Trophoblast cell (in vitro differentiated cells and primary cell): Measurements from ENCODE around the gene CDC14C.
A peak's percentile ranks its signal among the peaks of the same experiment; 100 is the strongest.

Source experiments
- DNase-seq, 2 donors: peaks; one replicate each; pipeline ENCODE4 v3.0.0-alpha.2; 2016
- H2AFZ ChIP-seq: 2 replicates; pipeline ENCODE4 v1.6.1; 2013; ENCODE audit warnings: low read length, moderate library complexity, mild to moderate bottlenecking; ENCODE audit not compliant: insufficient read depth, poor library complexity
- H2AK5ac ChIP-seq: 2 replicates; pipeline ENCODE4 v1.6.1; 2013; ENCODE audit warnings: mild to moderate bottlenecking, low read length
- H2BK120ac ChIP-seq: 2 replicates; pipeline ENCODE4 v1.6.1; 2013; ENCODE audit warnings: low read length, mild to moderate bottlenecking, moderate library complexity; ENCODE audit not compliant: insufficient read depth, poor library complexity
- H2BK12ac ChIP-seq: 2 replicates; pipeline ENCODE4 v1.6.1; 2013; ENCODE audit warnings: mild to moderate bottlenecking, low read length, moderate library complexity
- H2BK5ac ChIP-seq: 2 replicates; pipeline ENCODE4 v1.6.1; 2013; ENCODE audit warnings: low read length, low read depth, moderate library complexity, mild to moderate bottlenecking; ENCODE audit not compliant: poor library complexity
- H3K14ac ChIP-seq: 2 replicates; pipeline ENCODE4 v1.6.1; 2013; ENCODE audit warnings: mild to moderate bottlenecking, low read length
- H3K18ac ChIP-seq: 2 replicates; pipeline ENCODE4 v1.6.1; 2013; ENCODE audit warnings: mild to moderate bottlenecking, low read length
- H3K23ac ChIP-seq: 2 replicates; pipeline ENCODE4 v1.6.1; 2013; ENCODE audit warnings: low read length
- H3K27ac ChIP-seq: 2 replicates; pipeline ENCODE4 v1.5.1; 2013; ENCODE audit warnings: low read depth, mild to moderate bottlenecking, inconsistent platforms, low read length, moderate library complexity
- H3K27me3 ChIP-seq: 2 replicates; pipeline ENCODE4 v1.6.1; 2013; ENCODE audit warnings: inconsistent platforms, mild to moderate bottlenecking, low read length, moderate library complexity; ENCODE audit not compliant: insufficient read depth
- H3K36me3 ChIP-seq, 2 experiments: 1 replicate in 1 of 2; 2 replicates in 1 of 2; pipeline ENCODE4 v1.6.1; 2013; ENCODE audit warnings: low read length in 2 of 2, mild to moderate bottlenecking in 2 of 2, moderate library complexity in 1 of 2; ENCODE audit not compliant: insufficient read depth in 2 of 2, control insufficient read depth in 1 of 2
- H3K4ac ChIP-seq: 2 replicates; pipeline ENCODE4 v1.6.1; 2013; ENCODE audit warnings: low read depth, mild to moderate bottlenecking, low read length, moderate library complexity
- H3K4me1 ChIP-seq, 2 experiments: 1 replicate in 1 of 2; 2 replicates in 1 of 2; pipeline ENCODE4 v1.6.1; 2013; ENCODE audit warnings: low read length in 2 of 2, mild to moderate bottlenecking in 2 of 2, moderate library complexity in 1 of 2; ENCODE audit not compliant: insufficient read depth in 2 of 2, control insufficient read depth in 1 of 2
- H3K4me2 ChIP-seq: 2 replicates; pipeline ENCODE4 v1.6.1; 2013; ENCODE audit warnings: inconsistent platforms, mild to moderate bottlenecking, low read length, moderate library complexity
- H3K4me3 ChIP-seq: 2 replicates; pipeline ENCODE4 v1.5.1; 2013; ENCODE audit warnings: mild to moderate bottlenecking, low read depth, low read length, inconsistent platforms
- H3K79me1 ChIP-seq: one replicate; pipeline ENCODE4 v1.6.1; 2013; ENCODE audit warnings: low read length
- H3K79me2 ChIP-seq: 2 replicates; pipeline ENCODE4 v1.6.1; 2013; ENCODE audit warnings: low read length, mild to moderate bottlenecking; ENCODE audit not compliant: control insufficient read depth, insufficient read depth, poor library complexity
- H3K9ac ChIP-seq: 2 replicates; pipeline ENCODE4 v1.6.1; 2013; ENCODE audit warnings: mild to moderate bottlenecking, low read length
- H3K9me3 ChIP-seq: 2 replicates; pipeline ENCODE4 v1.6.1; 2013; ENCODE audit warnings: low read depth, mild to moderate bottlenecking, control low read depth, inconsistent platforms, low read length; ENCODE audit not compliant: insufficient read depth
- H4K12ac ChIP-seq: 2 replicates; pipeline ENCODE4 v1.6.1; 2013; ENCODE audit warnings: low read depth, mild to moderate bottlenecking, low read length, moderate library complexity
- H4K8ac ChIP-seq: 2 replicates; pipeline ENCODE4 v1.6.1; 2013; ENCODE audit warnings: low read depth, mild to moderate bottlenecking, low read length, moderate library complexity
- H4K91ac ChIP-seq: one replicate; pipeline ENCODE4 v1.6.1; 2013; ENCODE audit warnings: low read depth, mild to moderate bottlenecking, low read length, moderate library complexity
- WGBS: extraction: QIAGEN DNeasy Blood & Tissue Kit; methylation state at CpG from one replicate; pipeline ENCODE4 v1.1.7; 2013; ENCODE audit warnings: missing lambda C conversion rate; ENCODE audit not compliant: insufficient read length, insufficient coverage; ENCODE audit errors: extremely low coverage; 5-methylcytosine and 5-hydroxymethylcytosine counted together

The CDC14C gene

DNA sequence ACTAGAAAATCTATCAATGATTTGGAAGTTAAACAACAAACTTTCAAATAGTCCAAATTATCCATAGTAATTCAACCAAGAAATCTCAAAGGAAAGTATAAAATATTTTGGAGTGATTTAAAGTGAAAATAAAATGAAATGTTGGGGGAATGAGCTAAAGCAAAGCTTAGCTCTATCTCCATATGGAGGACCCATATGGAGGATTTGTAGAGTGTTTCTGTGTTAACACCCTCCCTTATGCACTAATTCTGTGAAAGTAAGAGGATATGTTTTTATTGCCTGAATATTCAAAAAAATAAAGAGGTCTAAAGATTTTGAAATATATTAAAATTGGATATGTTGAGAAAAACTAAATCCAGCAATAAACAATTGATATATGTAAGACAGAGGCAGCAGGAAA lies 31.6 kb downstream of the CDC14C start:
- H3K4me2 ChIP-seq, result no peak overlapping the region
- no peak overlapping the region for H3K23ac ChIP-seq
- no peaks in the 10 kb centered on the region for H3K79me2 ChIP-seq
- no peak overlapping the region for H3K14ac ChIP-seq
- no peak overlapping the region for H3K4ac ChIP-seq
- H3K27ac ChIP-seq, result no peak overlapping the region
- no peak overlapping the region for H3K9ac ChIP-seq
- H2BK5ac ChIP-seq, result no peak overlapping the region
- no peak overlapping the region for H2AFZ ChIP-seq
- H3K9me3 ChIP-seq, result no peaks in the 10 kb centered on the region
- no peak overlapping the region for H2BK120ac ChIP-seq
- no peaks in the 10 kb centered on the region for H3K79me1 ChIP-seq
- no peak overlapping the region for H4K91ac ChIP-seq
- H4K8ac ChIP-seq, result no peak overlapping the region
- no peak overlapping the region for H4K12ac ChIP-seq
- no peak for DNase-seq
- H2BK12ac ChIP-seq, result no peak overlapping the region
- no peak overlapping the region for H3K18ac ChIP-seq
- no peak overlapping the region for H2AK5ac ChIP-seq
- no peak overlapping the region for H3K4me3 ChIP-seq
- H3K4me1 ChIP-seq, result no peaks in the 10 kb centered on the region
- no peaks in the 10 kb centered on the region for H3K27me3 ChIP-seq
- no peaks in the 10 kb centered on the region for H3K36me3 ChIP-seq

DNA sequence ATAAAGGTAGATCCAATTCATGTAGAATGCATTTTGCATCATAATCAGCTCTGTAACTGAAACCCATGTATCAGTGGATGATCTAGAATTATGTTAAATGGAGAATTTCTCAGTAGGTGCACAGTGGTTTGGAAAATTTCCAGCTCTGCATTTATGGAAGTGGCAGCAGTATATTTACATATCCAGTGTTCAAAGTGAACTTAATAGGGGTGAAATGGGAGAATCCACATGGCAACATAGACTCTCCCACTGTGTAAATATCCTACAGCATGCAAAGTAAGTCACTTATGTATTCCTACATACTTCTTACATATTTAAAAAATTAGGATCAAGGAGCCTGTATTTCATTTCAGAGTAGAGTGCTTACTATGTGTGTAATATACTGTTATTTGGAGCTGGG lies 35.3 kb downstream of the CDC14C start:
- Histone ChIP-seq H3K18ac (no peak overlapping the region), H3K4me3 (no peak overlapping the region), H3K9me3 (no peaks in the 10 kb centered on the region), H3K79me1 (no peaks in the 10 kb centered on the region), H2BK12ac (no peak overlapping the region), H3K4me2 (no peak overlapping the region), H3K23ac (no peak overlapping the region), H3K79me2 (no peaks in the 10 kb centered on the region), H2BK120ac (no peak overlapping the region), H2BK5ac (no peak overlapping the region), H2AK5ac (no peak overlapping the region), H3K4ac (no peak overlapping the region), H2AFZ (no peak overlapping the region), H4K8ac (no peak overlapping the region), H3K14ac (no peak overlapping the region), H3K27me3 (no peaks in the 10 kb centered on the region), H3K36me3 (no peaks in the 10 kb centered on the region), H4K12ac (no peak overlapping the region), H3K4me1 (no peaks in the 10 kb centered on the region), H3K27ac (no peak overlapping the region), H3K9ac (no peak overlapping the region), H4K91ac (no peak overlapping the region)
- no peak for DNase-seq

DNA sequence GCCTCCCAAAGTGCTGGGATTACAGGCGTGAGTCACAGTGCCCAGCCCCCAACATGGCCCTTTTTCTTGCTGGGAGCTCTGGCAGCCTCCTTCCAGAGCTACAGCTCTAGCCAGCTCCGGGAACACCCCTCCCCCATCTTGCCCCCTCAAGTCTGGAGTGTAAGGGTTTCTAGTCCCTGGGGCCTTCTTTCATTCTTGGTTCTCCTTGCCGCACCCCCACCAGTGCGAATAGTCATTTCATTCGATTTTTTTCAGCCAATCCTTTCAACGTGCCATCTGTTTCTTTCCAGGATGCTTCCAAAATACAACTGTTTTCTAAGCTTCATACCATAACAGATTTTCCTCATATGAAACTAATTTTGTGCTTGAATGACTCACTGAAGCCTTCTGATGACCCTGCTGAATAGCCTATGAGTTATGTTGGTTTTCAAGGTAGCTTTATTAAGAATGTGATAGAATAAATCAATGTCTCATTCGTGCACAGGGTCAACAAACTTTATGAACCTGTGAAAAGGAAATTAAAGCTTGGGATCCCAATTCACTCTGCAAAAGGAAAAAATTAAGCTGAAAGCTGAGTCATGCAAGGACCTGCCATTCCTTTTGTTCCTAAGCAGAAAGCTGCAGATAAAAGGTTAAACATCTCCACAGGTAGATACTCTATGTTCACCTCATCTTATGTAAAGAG lies 38.6 kb downstream of the CDC14C start:
- Histone ChIP-seq H3K79me1 (no peaks in the 10 kb centered on the region), H2BK5ac (no peak overlapping the region), H3K4me3 (no peak overlapping the region), H3K27ac (no peak overlapping the region), H3K4me1 (no peaks in the 10 kb centered on the region), H3K4me2 (no peak overlapping the region), H2BK12ac (no peak overlapping the region), H4K8ac (no peak overlapping the region), H3K14ac (no peak overlapping the region), H2AFZ (no peak overlapping the region), H3K27me3 (no peaks in the 10 kb centered on the region), H3K4ac (no peak overlapping the region), H3K23ac (no peak overlapping the region), H2AK5ac (no peak overlapping the region), H3K79me2 (no peaks in the 10 kb centered on the region), H3K36me3 (no peaks in the 10 kb centered on the region), H4K12ac (no peak overlapping the region), H3K9ac (no peak overlapping the region), H3K9me3 (no peaks in the 10 kb centered on the region), H3K18ac (no peak overlapping the region), H4K91ac (no peak overlapping the region), H2BK120ac (no peak overlapping the region)
- no peak for DNase-seq
- WGBS, result no CpG with 5 or more reads among the region's 7 CpGs

DNA sequence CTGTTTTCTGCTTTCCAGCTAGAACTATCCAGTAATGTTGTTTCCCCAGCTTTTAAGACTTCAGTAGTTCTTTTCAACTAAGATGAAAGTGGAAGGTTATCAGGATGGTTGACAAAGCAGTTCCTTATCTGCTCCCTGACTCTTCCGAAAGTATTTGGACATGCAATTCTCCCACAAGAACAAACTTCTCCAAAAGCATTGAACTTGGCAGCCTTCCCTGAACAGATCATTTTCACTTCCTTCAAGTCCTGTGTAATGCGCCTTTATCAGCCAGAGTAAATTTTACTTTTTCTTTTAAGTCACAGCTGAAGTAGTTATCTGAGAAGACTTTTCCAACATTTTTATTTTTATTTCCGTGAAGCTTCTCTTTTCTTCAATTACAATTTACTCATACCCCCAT lies 39.7 kb downstream of the CDC14C start:
- no peak overlapping the region for H2BK5ac ChIP-seq
- no peak overlapping the region for H2BK12ac ChIP-seq
- no peak overlapping the region for H3K4ac ChIP-seq
- no peaks in the 10 kb centered on the region for H3K79me1 ChIP-seq
- H3K27me3 ChIP-seq, result no peaks in the 10 kb centered on the region
- no peak overlapping the region for H2AK5ac ChIP-seq
- H4K8ac ChIP-seq, result no peak overlapping the region
- H3K4me1 ChIP-seq, result no peaks in the 10 kb centered on the region
- H3K27ac ChIP-seq, result no peak overlapping the region
- H2AFZ ChIP-seq, result no peak overlapping the region
- H3K4me3 ChIP-seq, result no peak overlapping the region
- H3K4me2 ChIP-seq, result no peak overlapping the region
- H4K91ac ChIP-seq, result no peak overlapping the region
- H3K9ac ChIP-seq, result no peak overlapping the region
- no peaks in the 10 kb centered on the region for H3K36me3 ChIP-seq
- WGBS, result no CpG with 5 or more reads among the region's 3 CpGs
- H3K14ac ChIP-seq, result no peak overlapping the region
- no peak overlapping the region for H4K12ac ChIP-seq
- H3K9me3 ChIP-seq, result no peaks in the 10 kb centered on the region
- H3K79me2 ChIP-seq, result no peaks in the 10 kb centered on the region
- no peak overlapping the region for H3K18ac ChIP-seq
- peak in 1 of 2 donors; percentile 14 for DNase-seq
- no peak overlapping the region for H3K23ac ChIP-seq
- H2BK120ac ChIP-seq, result no peak overlapping the region
